DND-41 (cell line): ENCODE measurements around the gene HSPBP1.

Experiments
- ATAC-seq: fragments of 200-7000 bp; cut with Tn5 transposase; 3 replicates; pipeline ENCODE4 v1.9.1; 2021; ENCODE audit warnings: low read depth; ENCODE audit not compliant: insufficient read depth
- DNase-seq: peaks from one replicate; pipeline ENCODE4 v3.0.0-alpha.2; 2020
- H2AFZ ChIP-seq: 2 replicates; pipeline ENCODE4 v1.6.0; 2012; ENCODE audit warnings: low read depth, low read length
- H3K27ac ChIP-seq: 2 replicates; pipeline ENCODE4 v1.5.1; 2012; ENCODE audit warnings: low read length, inconsistent platforms
- H3K27me3 ChIP-seq: fragments of 200-600 bp; sonication (generic); 2 replicates; pipeline ENCODE4 v1.6.0; 2012; ENCODE audit warnings: low read length, mild to moderate bottlenecking, inconsistent platforms; ENCODE audit not compliant: insufficient read depth, poor library complexity
- H3K36me3 ChIP-seq: 2 replicates; pipeline ENCODE4 v1.5.1; 2012; ENCODE audit warnings: low read length, inconsistent platforms; ENCODE audit not compliant: insufficient read depth
- H3K4me1 ChIP-seq: 2 replicates; pipeline ENCODE4 v1.5.1; 2012; ENCODE audit warnings: mild to moderate bottlenecking, low read length; ENCODE audit not compliant: insufficient read depth
- H3K4me2 ChIP-seq: 2 replicates; pipeline ENCODE4 v1.6.0; 2012; ENCODE audit warnings: mild to moderate bottlenecking, moderate library complexity, low read length, inconsistent platforms; ENCODE audit not compliant: insufficient read depth
- H3K4me3 ChIP-seq, 2 experiments: fragments of 200-600 bp in 1 of 2; shearing (Covaris generic) in 1 of 2; 2 replicates each; pipeline ENCODE4 v1.5.1; 2012 to 2016; ENCODE audit warnings: inconsistent platforms in 2 of 2, low read length in 2 of 2, mild to moderate bottlenecking in 2 of 2, low read depth in 1 of 2, moderate library complexity in 1 of 2
- H3K79me2 ChIP-seq: 2 replicates; pipeline ENCODE4 v1.6.0; 2012; ENCODE audit warnings: low read length, inconsistent platforms; ENCODE audit not compliant: insufficient read depth
- H3K9ac ChIP-seq: 2 replicates; pipeline ENCODE4 v1.6.0; 2012; ENCODE audit warnings: low read depth, mild to moderate bottlenecking, inconsistent platforms, low read length, moderate library complexity
- H3K9me3 ChIP-seq: 2 replicates; pipeline ENCODE4 v1.5.1; 2012; ENCODE audit warnings: low read length, moderate library complexity, mild to moderate bottlenecking, inconsistent platforms; ENCODE audit not compliant: insufficient read depth, severe bottlenecking
- H4K20me1 ChIP-seq: 2 replicates; pipeline ENCODE4 v1.6.0; 2012; ENCODE audit warnings: low read length; ENCODE audit not compliant: insufficient read depth
- CTCF ChIP-seq: IDR thresholded peaks from 2 replicates; pipeline ENCODE4 v1.5.1; 2012; ENCODE audit warnings: borderline replicate concordance, low read length, moderate library complexity, mild to moderate bottlenecking; ENCODE audit not compliant: poor library complexity, severe bottlenecking; ENCODE audit errors: extremely low read depth
- EZH2 ChIP-seq: IDR thresholded peaks from 3 replicates; pipeline ENCODE4 v1.6.1; 2012; ENCODE audit warnings: borderline replicate concordance, low read depth, mild to moderate bottlenecking, moderate library complexity, low read length, inconsistent platforms; ENCODE audit not compliant: severe bottlenecking

HSPBP1 gene

DNA sequence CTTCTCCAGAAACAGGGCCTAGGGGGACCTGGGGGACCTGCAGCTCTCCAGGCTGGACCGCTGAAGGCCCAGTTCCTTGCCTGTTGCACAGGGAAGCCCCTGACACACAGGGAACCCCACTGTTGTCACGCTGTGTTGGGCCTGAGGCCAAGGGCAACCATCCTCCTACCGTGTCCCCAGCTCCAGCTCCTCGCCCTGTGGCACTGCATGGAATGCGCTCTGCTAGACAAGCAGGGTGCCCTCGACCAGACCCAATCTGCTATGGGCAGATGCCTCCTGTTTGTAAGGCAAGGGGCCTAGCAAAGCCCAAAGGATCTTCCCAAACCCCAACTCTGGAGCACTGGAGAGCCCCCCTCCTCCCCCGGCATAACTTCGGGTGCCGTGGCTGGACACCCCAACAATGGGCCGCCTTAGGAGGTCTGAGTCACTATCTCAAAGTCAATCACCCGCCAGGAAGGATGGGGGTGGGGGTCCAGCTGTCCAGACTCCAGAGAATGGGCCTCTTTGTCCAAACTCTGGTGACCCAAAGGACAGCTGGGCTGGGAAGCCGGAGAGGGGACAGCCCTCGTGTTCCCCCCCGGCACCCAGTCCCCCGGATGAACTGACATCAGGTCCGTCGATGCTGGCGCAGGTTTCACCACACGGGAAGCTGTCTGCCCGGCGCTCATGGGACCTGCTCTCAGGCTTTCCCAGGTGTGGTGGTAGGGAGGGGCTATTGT, 7.6 kb upstream of the HSPBP1 start:
- H3K9me3 ChIP-seq = no peaks in the 10 kb centered on the region
- no peak for ATAC-seq

GRCh38 chr19:55285229-55285890, 5.5 kb upstream of the HSPBP1 start:
- Histone ChIP-seq H3K27me3 (no peaks in the 10 kb centered on the region), H3K36me3 (no peaks in the 10 kb centered on the region), H3K9ac (no peak overlapping the region), H3K4me3 (no peak overlapping the region), H3K4me1 (peaks cover 5% of the 10 kb centered on the region), H3K27ac (no peak overlapping the region), H3K9me3 (no peaks in the 10 kb centered on the region), H2AFZ (no peak overlapping the region), H3K4me2 (no peak overlapping the region), H4K20me1 (no peaks in the 10 kb centered on the region), H3K79me2 (no peaks in the 10 kb centered on the region)
- ATAC-seq = no peak
- TF ChIP-seq CTCF = no peak
- TF ChIP-seq EZH2 = no peak
- DNase-seq = no peak

More for the DNA sequence above, 7.6 kb upstream of the HSPBP1 start:
- no peak overlapping the region for H3K4me3 ChIP-seq
- no peaks in the 10 kb centered on the region for H3K79me2 ChIP-seq
- TF ChIP-seq EZH2 (no peak), CTCF (no peak)
- H3K9ac ChIP-seq = no peak overlapping the region
- H3K4me2 ChIP-seq = no peak overlapping the region
- H3K27me3 ChIP-seq = no peaks in the 10 kb centered on the region
- H4K20me1 ChIP-seq = no peaks in the 10 kb centered on the region
- no peak overlapping the region for H3K27ac ChIP-seq
- DNase-seq = no peak
- no peaks in the 10 kb centered on the region for H3K36me3 ChIP-seq
- no peaks in the 10 kb centered on the region for H3K4me1 ChIP-seq
- H2AFZ ChIP-seq = no peak overlapping the region

GRCh38 chr19:55284405-55285058, 4.6 kb upstream of the HSPBP1 start:
- peaks cover 8% of the 10 kb centered on the region for H3K4me1 ChIP-seq
- no peak overlapping the region for H3K9ac ChIP-seq
- H3K9me3 ChIP-seq = no peaks in the 10 kb centered on the region
- DNase-seq (no peak), ATAC-seq (no peak)
- H3K27ac ChIP-seq = no peak overlapping the region
- H3K4me2 ChIP-seq = no peak overlapping the region
- TF ChIP-seq CTCF = no peak
- H4K20me1 ChIP-seq = no peaks in the 10 kb centered on the region
- H3K36me3 ChIP-seq = no peaks in the 10 kb centered on the region
- H3K27me3 ChIP-seq = no peaks in the 10 kb centered on the region
- H3K4me3 ChIP-seq = no peak overlapping the region
- H3K79me2 ChIP-seq = peaks cover 1% of the 10 kb centered on the region
- H2AFZ ChIP-seq = no peak overlapping the region
